Activated CD4-positive, alpha-beta memory T cell treated with anti-CD3 and anti-CD28 coated beads for 36 hours (primary cell): ENCODE data around the gene RAB23. TPM values are rescaled to one million over a fixed set of nuclear protein-coding genes. Genes with fewer than 3 reads are reported as not detected.

Source experiments
- CTCF ChIA-PET: fragments of 350-600 bp; sonication (Branson Sonifier 250); formaldehyde crosslinking; loops from one replicate; lab custom pipeline; 2021; ENCODE audit warnings: antibody characterized with exemption, inconsistent platforms; lab: Charles Lee
- POLR2A ChIA-PET: fragments of 350-600 bp; sonication (Branson Sonifier 250); formaldehyde crosslinking; loops from one replicate; lab custom pipeline; 2021; ENCODE audit warnings: antibody characterized with exemption; lab: Charles Lee
- DNase-seq: peaks from one replicate; pipeline ENCODE4 v3.0.0-alpha.2; 2020
- H3K27ac Mint-ChIP-seq: one replicate; pipeline ENCODE4 v1.8.0; 2021; ENCODE audit warnings: mixed read lengths
- H3K27me3 Mint-ChIP-seq: one replicate; pipeline ENCODE4 v1.8.0; 2021; ENCODE audit warnings: mixed read lengths
- H3K36me3 Mint-ChIP-seq: one replicate; pipeline ENCODE4 v1.8.0; 2021; ENCODE audit warnings: mixed read lengths
- H3K4me1 Mint-ChIP-seq: one replicate; pipeline ENCODE4 v1.8.0; 2021; ENCODE audit warnings: low read depth, mixed read lengths
- H3K4me3 Mint-ChIP-seq: one replicate; pipeline ENCODE4 v1.8.0; 2021; ENCODE audit warnings: mild to moderate bottlenecking, mixed read lengths
- H3K9me3 Mint-ChIP-seq: one replicate; pipeline ENCODE4 v1.8.0; 2021; ENCODE audit warnings: mixed read lengths
- intact Hi-C: fragments of 100-400 bp; cut with micrococcal nuclease; formaldehyde crosslinking; loops from one replicate; pipeline ENCODE4 v1.15.1; 2023
- total RNA-seq, 2 experiments: library from RNA; stranded (reverse); gene quantifications; one replicate each; pipeline ENCODE4 v1.2.3, GENCODE V29; 2021

RAB23 gene
- total RNA-seq, 2 experiments from 2014 or later, result 1.7 to 2.2 TPM

DNA sequence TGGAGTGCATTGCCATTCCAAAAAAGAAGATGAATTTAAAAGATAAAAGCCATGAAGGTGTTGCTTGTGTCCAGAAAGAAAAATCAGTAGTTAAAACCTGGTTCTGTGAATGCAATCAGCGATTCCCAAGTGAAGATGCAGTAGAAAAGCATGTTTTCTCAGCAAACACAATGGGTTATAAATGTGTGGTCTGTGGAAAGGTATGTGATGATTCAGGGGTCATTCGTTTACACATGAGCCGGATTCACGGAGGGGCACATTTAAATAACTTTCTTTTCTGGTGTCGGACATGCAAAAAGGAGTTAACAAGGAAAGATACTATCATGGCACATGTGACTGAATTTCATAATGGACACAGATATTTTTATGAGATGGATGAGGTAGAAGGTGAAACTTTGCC lies 74.7 kb downstream of the RAB23 start:
- Mint-ChIP-seq H3K27ac (peak overlapping the region; percentile 79), H3K4me1 (peaks cover 32% of the 10 kb centered on the region), H3K4me3 (no peak overlapping the region), H3K9me3 (no peaks in the 10 kb centered on the region), H3K36me3 (peaks cover 48% of the 10 kb centered on the region), H3K27me3 (no peaks in the 10 kb centered on the region)
- no peak for DNase-seq
- intact Hi-C loops, result no loop called here
- CTCF ChIA-PET, result no interaction called here
- POLR2A ChIA-PET, result interaction anchor here (0.7 kb wide), 1 partner anchor 25 kb away, joined by 4 read pairs; the partner anchor contains the start of gene BAG2

DNA sequence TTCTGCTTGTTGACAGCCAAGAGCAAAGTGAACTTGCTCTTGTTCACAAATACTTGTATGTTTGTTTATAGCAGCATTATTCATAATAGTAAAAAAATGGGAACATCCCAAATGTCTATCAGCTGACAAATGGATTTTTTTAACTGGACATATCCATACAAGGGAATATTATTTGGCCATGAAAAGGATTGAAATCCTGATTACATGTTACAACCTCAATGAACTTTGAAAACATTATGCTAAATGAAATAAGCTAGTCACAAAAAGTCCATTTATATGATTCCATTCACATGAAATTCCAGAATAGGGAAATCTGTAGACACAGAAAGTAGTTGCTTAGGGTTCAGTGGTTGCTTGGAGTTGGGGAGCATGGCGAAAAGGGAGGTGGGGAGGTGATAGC lies 78.4 kb downstream of the RAB23 start:
- Mint-ChIP-seq H3K27me3 (no peaks in the 10 kb centered on the region), H3K27ac (no peak overlapping the region), H3K36me3 (peaks cover 45% of the 10 kb centered on the region), H3K4me3 (no peak overlapping the region), H3K4me1 (peaks cover 24% of the 10 kb centered on the region), H3K9me3 (no peaks in the 10 kb centered on the region)
- no peak for DNase-seq
- CTCF ChIA-PET, result interaction anchor here (0.9 kb wide), 1 partner anchor 241 kb away, joined by 3 read pairs; no protein-coding TSS in a partner anchor
- POLR2A ChIA-PET, result no interaction called here
- intact Hi-C loops, result no loop called here

DNA sequence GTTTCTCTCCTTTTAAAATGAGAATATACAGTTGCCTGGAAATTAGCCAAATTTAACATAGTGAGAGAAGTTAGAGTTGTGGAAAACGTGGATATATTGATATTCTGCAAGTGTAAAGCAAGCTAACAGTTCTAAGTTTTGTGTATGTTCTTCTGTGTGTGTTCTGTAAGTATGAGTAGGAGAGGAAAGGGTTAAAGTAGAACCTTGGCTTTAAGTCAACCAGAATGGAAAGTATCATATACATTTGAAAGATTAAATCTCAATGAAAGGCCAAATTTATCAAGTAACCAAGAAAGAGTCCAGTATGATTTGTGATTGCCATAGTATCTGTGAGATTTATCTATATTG lies 80.0 kb downstream of the RAB23 start:
- ChIA-PET POLR2A (no interaction called here), CTCF (no interaction called here)
- H3K36me3 Mint-ChIP-seq, result peaks cover 43% of the 10 kb centered on the region
- H3K4me1 Mint-ChIP-seq, result peaks cover 11% of the 10 kb centered on the region
- no peak overlapping the region for H3K27ac Mint-ChIP-seq
- intact Hi-C loops, result no loop called here
- H3K4me3 Mint-ChIP-seq, result no peak overlapping the region
- no peaks in the 10 kb centered on the region for H3K9me3 Mint-ChIP-seq
- H3K27me3 Mint-ChIP-seq, result no peaks in the 10 kb centered on the region
- no peak for DNase-seq

DNA sequence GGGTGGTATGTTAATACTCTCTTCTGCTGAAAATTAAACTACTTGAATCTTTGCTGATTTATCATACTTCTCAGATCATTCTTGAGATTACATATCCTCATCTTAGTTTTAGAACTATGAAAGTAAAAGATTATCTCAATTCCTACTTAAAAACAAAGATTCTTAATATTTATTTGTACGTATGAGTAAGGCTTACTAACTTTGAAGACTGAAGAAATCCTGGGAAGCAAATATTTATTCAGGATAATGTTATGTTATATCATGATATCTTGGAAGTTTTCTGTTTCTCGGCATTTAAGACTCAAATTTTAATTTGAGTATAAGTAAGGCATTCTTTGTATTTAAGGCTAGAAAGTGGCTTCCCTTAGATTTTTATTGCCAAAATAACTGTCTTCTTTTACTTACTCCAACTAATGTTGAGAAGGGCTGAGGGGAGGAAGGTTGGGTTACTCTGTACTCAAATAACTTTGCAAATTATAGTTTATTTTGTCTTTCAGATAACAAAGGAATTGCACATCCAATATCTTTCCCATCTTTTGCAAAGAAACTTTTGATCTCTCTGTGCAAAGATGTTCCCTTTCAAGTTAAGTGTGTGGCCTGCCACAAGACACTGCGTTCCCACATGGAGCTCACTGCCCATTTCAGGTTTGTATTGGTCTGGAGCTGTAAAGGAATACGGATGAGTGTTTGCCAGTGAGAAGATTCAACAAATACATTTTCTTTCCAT lies 80.5 kb downstream of the RAB23 start:
- ChIA-PET CTCF (no interaction called here), POLR2A (no interaction called here)
- Mint-ChIP-seq H3K36me3 (peaks cover 46% of the 10 kb centered on the region), H3K27me3 (no peaks in the 10 kb centered on the region), H3K9me3 (no peaks in the 10 kb centered on the region), H3K27ac (no peak overlapping the region), H3K4me1 (peaks cover 12% of the 10 kb centered on the region), H3K4me3 (no peak overlapping the region)
- intact Hi-C loops, result no loop called here
- DNase-seq, result no peak

DNA sequence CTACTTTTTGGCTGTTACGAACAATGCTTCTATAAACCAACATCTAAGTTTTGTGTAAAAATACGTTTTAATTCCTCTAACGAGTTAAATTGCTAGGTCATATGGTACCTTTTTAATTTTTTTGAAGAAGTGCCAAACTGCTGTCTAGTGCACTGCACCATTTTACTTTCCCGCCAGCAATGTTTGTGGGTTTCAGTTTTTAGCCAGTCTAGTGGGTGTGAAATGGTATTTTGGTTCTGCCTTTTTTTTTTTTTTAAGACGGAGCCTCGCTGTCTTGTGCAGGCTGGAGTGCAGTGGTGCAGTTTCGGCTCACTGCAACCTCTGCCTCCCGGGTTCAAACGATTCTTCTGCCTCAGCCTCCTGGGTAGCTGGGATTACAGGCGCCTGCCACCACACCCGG lies 84.1 kb downstream of the RAB23 start:
- DNase-seq, result no peak
- Mint-ChIP-seq H3K9me3 (no peaks in the 10 kb centered on the region), H3K4me3 (no peak overlapping the region), H3K4me1 (peaks cover 7% of the 10 kb centered on the region), H3K27ac (no peak overlapping the region), H3K27me3 (no peaks in the 10 kb centered on the region), H3K36me3 (peaks cover 48% of the 10 kb centered on the region)
- ChIA-PET CTCF (no interaction called here), POLR2A (no interaction called here)
- intact Hi-C loops, result loop anchor here (5.0 kb wide), 1 partner anchor 34 kb away; the partner anchor contains the start of gene BAG2

DNA sequence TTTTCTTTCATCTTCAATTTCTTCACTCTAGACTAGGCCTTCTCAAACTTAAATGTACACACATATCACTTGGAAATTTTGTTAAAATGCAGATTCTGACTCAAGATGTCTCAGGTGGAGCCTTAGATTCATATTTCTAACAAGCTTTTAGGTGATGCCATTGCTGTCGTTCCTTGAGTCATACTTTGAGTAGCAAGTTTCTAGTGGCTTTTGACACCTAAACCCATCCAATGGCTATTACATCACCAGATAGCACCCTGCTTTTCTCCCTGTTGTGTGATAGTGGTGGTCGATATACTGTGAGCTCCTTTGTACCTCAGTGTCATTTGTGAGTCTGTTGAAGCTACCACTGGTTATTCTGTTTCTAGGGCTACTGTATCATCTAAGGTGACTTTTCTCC lies 84.8 kb downstream of the RAB23 start:
- H3K9me3 Mint-ChIP-seq, result no peaks in the 10 kb centered on the region
- H3K4me3 Mint-ChIP-seq, result no peak overlapping the region
- intact Hi-C loops, result loop anchor here (1.0 to 5.0 kb wide), 2 partner anchors 11 to 35 kb away; partner anchors contain the start of gene BAG2
- POLR2A ChIA-PET, result no interaction called here
- H3K27me3 Mint-ChIP-seq, result no peaks in the 10 kb centered on the region
- peaks cover 46% of the 10 kb centered on the region for H3K36me3 Mint-ChIP-seq
- peaks cover 7% of the 10 kb centered on the region for H3K4me1 Mint-ChIP-seq
- CTCF ChIA-PET, result no interaction called here
- no peak overlapping the region for H3K27ac Mint-ChIP-seq
- no peak for DNase-seq

Other genes with a start within 250 kb of the RAB23 start
- 10 to 100 TPM; 13.7 to 15.4 TPM for gene KIAA1586, start 175.6 kb downstream of the RAB23 start, total RNA-seq
- 10 to 100 TPM; 38.2 to 41.4 TPM for gene ZNF451, start 132.1 kb downstream of the RAB23 start, total RNA-seq
- 1 to 10 TPM; 6.8 to 7.2 TPM for gene BAG2, start 50.0 kb downstream of the RAB23 start, total RNA-seq
- gene PRIM2, start 95.3 kb upstream of the RAB23 start, total RNA-seq, result 10 to 100 TPM; 47.2 to 48.7 TPM